Measurements from ENCODE around the gene CBFA2T3.

Gene CBFA2T3

GRCh38 chr16:88995194-88995593 is 18.2 kb upstream of the CBFA2T3 start:
- no peak for DNase-seq

GRCh38 chr16:88994695-88995094 is 17.7 kb upstream of the CBFA2T3 start:
- DNase-seq: no peak

- no peak for DNase-seq
Measured at GRCh38 chr16:88993946-88994600, 17.1 kb upstream of the CBFA2T3 start.

GRCh38 chr16:88993166-88993761 is 16.3 kb upstream of the CBFA2T3 start:
- no peak for DNase-seq

GRCh38 chr16:88992351-88993165 is 15.6 kb upstream of the CBFA2T3 start:
- no peak for DNase-seq

- no peak for DNase-seq
Measured at GRCh38 chr16:88991813-88992350, 14.9 kb upstream of the CBFA2T3 start.

GRCh38 chr16:88989852-88990547 is 13.0 kb upstream of the CBFA2T3 start:
- no peak for DNase-seq

GRCh38 chr16:88988980-88989811 is 12.2 kb upstream of the CBFA2T3 start:
- DNase-seq: no peak

GRCh38 chr16:88985521-88985920 is 8.5 kb upstream of the CBFA2T3 start:
- DNase-seq: no peak

GRCh38 chr16:88983771-88984687 is 7.0 kb upstream of the CBFA2T3 start:
- no peak for DNase-seq

GRCh38 chr16:88983165-88983564 is 6.2 kb upstream of the CBFA2T3 start:
- no peak for DNase-seq

- no peak for DNase-seq
Measured at GRCh38 chr16:88982286-88983084, 5.5 kb upstream of the CBFA2T3 start.

GRCh38 chr16:88979353-88980015 is 2.5 kb upstream of the CBFA2T3 start:
- no peak for DNase-seq

- no peak for DNase-seq
Measured at GRCh38 chr16:88978608-88979346, 1.8 kb upstream of the CBFA2T3 start.

GRCh38 chr16:88977812-88978607 is 1.0 kb upstream of the CBFA2T3 start:
- no peak for DNase-seq

GRCh38 chr16:88976366-88977017 is 515 bp downstream of the CBFA2T3 start:
- DNase-seq: no peak

GRCh38 chr16:88975511-88976061 is 1.4 kb downstream of the CBFA2T3 start:
- DNase-seq: no peak

Data from stimulated activated CD4-positive, alpha-beta T cell treated with anti-CD3 and anti-CD28 coated beads, Interleukin-12 subunit alpha, Interleukin-12 subunit beta, amount 100 ng/mL, for 4 hours (primary cell).